Calu3 (cell line): Measurements from ENCODE around the gene HSPA14. TPM values are rescaled to one million over a fixed set of nuclear protein-coding genes. Genes with fewer than 3 reads are reported as not detected.

Source experiments
- BruUV-seq: library from RNA; stranded (reverse); fragments of 400-500 nt; replicated peaks from 2 replicates; lab custom pipeline; 2021; lab: Mats Ljungman, UMichigan
- CTCF ChIA-PET: fragments of 300-600 bp; sonication (Branson Sonifier 250); formaldehyde crosslinking; loops from one replicate; lab custom pipeline; 2022; ENCODE audit warnings: antibody characterized with exemption; lab: Charles Lee
- DNase-seq: peaks from one replicate; pipeline ENCODE4 v3.0.0; 2022
- H3K27ac Mint-ChIP-seq: one replicate; pipeline ENCODE4 v1.8.0; 2022; ENCODE audit warnings: mixed read lengths; ENCODE audit not compliant: unreplicated experiment
- H3K27me3 Mint-ChIP-seq: one replicate; pipeline ENCODE4 v1.8.0; 2022; ENCODE audit warnings: mixed read lengths; ENCODE audit not compliant: unreplicated experiment
- H3K36me3 Mint-ChIP-seq: one replicate; pipeline ENCODE4 v1.8.0; 2022; ENCODE audit warnings: mild to moderate bottlenecking, moderate library complexity, mixed read lengths; ENCODE audit not compliant: insufficient read depth, unreplicated experiment
- H3K4me1 Mint-ChIP-seq: one replicate; pipeline ENCODE4 v1.8.0; 2022; ENCODE audit warnings: mild to moderate bottlenecking, low read depth, mixed read lengths; ENCODE audit not compliant: unreplicated experiment
- H3K4me3 Mint-ChIP-seq: one replicate; pipeline ENCODE4 v1.8.0; 2022; ENCODE audit warnings: mild to moderate bottlenecking, low read depth, moderate library complexity, mixed read lengths; ENCODE audit not compliant: unreplicated experiment
- H3K9me3 Mint-ChIP-seq: one replicate; pipeline ENCODE4 v1.8.0; 2022; ENCODE audit warnings: low read depth, mixed read lengths; ENCODE audit not compliant: unreplicated experiment
- intact Hi-C: fragments of 100-400 bp; cut with micrococcal nuclease; formaldehyde crosslinking; loops from one replicate; pipeline ENCODE4 v1.10.0; 2022; ENCODE audit not compliant: unreplicated experiment
- total RNA-seq: library from RNA; stranded (reverse); gene quantifications from 2 replicates; pipeline ENCODE4 v1.2.3, GENCODE V29; 2022
- TF ChIP-seq, protein P1 (sequence below): fragments of 200-600 bp; IDR thresholded peaks from one replicate; pipeline ENCODE4 v1.8.0; 2022; ENCODE audit warnings: antibody characterized with exemption; ENCODE audit not compliant: unreplicated experiment

The HSPA14 gene
- total RNA-seq, 1 experiment from 2014 or later = 22.9 TPM

- H3K27ac Mint-ChIP-seq = no peak overlapping the region
- TF ChIP-seq, protein P1, sequence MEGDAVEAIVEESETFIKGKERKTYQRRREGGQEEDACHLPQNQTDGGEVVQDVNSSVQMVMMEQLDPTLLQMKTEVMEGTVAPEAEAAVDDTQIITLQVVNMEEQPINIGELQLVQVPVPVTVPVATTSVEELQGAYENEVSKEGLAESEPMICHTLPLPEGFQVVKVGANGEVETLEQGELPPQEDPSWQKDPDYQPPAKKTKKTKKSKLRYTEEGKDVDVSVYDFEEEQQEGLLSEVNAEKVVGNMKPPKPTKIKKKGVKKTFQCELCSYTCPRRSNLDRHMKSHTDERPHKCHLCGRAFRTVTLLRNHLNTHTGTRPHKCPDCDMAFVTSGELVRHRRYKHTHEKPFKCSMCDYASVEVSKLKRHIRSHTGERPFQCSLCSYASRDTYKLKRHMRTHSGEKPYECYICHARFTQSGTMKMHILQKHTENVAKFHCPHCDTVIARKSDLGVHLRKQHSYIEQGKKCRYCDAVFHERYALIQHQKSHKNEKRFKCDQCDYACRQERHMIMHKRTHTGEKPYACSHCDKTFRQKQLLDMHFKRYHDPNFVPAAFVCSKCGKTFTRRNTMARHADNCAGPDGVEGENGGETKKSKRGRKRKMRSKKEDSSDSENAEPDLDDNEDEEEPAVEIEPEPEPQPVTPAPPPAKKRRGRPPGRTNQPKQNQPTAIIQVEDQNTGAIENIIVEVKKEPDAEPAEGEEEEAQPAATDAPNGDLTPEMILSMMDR = no peak
- no peaks in the 10 kb centered on the region for H3K27me3 Mint-ChIP-seq
- CTCF ChIA-PET = no interaction called here
- no TSS peak for BruUV-seq
- H3K9me3 Mint-ChIP-seq = no peaks in the 10 kb centered on the region
- H3K4me3 Mint-ChIP-seq = no peak overlapping the region
- DNase-seq = no peak
- no peaks in the 10 kb centered on the region for H3K36me3 Mint-ChIP-seq
- H3K4me1 Mint-ChIP-seq = no peaks in the 10 kb centered on the region
- intact Hi-C loops = no loop called here
Observed at GRCh38 chr10:14803827-14804226, 34.3 kb upstream of the HSPA14 start.

- Mint-ChIP-seq H3K27ac (no peak overlapping the region), H3K9me3 (no peaks in the 10 kb centered on the region), H3K27me3 (no peaks in the 10 kb centered on the region), H3K4me3 (no peak overlapping the region), H3K36me3 (no peaks in the 10 kb centered on the region), H3K4me1 (no peaks in the 10 kb centered on the region)
- CTCF ChIA-PET = no interaction called here
- TF ChIP-seq, protein P1 = no peak
- intact Hi-C loops = no loop called here
- no peak for DNase-seq
- no TSS peak for BruUV-seq
Observed at GRCh38 chr10:14806318-14806717, 31.8 kb upstream of the HSPA14 start.

GRCh38 chr10:14810969-14811953, 26.8 kb upstream of the HSPA14 start:
- DNase-seq = no peak
- no peaks in the 10 kb centered on the region for H3K36me3 Mint-ChIP-seq
- no peak overlapping the region for H3K4me3 Mint-ChIP-seq
- BruUV-seq = no TSS peak
- H3K27ac Mint-ChIP-seq = no peak overlapping the region
- H3K27me3 Mint-ChIP-seq = no peaks in the 10 kb centered on the region
- H3K4me1 Mint-ChIP-seq = no peaks in the 10 kb centered on the region
- H3K9me3 Mint-ChIP-seq = no peaks in the 10 kb centered on the region
- CTCF ChIA-PET = no interaction called here
- intact Hi-C loops = no loop called here
- TF ChIP-seq, protein P1 = no peak

DNA sequence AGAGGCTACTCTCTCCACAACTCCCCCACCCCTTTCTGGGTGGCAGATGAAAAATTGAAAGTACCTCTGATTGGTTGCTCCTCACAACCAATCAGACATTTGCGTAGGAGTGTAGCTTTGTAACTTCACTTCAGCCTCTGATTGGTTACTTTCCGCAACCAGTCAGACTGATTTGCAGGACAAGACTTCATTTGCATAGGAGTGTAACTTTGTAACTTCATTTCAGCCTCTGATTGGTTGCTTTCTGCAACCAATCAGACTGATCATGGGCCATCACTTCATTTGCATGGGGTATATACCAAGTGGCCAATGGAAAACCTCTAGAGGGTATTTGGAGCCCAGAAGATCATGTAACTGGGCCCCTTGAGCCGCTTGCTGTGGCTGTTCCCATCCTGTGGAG, 25.8 kb upstream of the HSPA14 start:
- no peaks in the 10 kb centered on the region for H3K36me3 Mint-ChIP-seq
- BruUV-seq = no TSS peak
- CTCF ChIA-PET = no interaction called here

More for the DNA sequence above, 25.8 kb upstream of the HSPA14 start:
- intact Hi-C loops = no loop called here
- DNase-seq = no peak
- H3K27ac Mint-ChIP-seq = no peak overlapping the region
- H3K27me3 Mint-ChIP-seq = no peaks in the 10 kb centered on the region
- H3K4me1 Mint-ChIP-seq = no peaks in the 10 kb centered on the region
- H3K9me3 Mint-ChIP-seq = no peaks in the 10 kb centered on the region
- TF ChIP-seq, protein P1 = no peak
- no peak overlapping the region for H3K4me3 Mint-ChIP-seq
